Prostate gland (tissue), 2 donors: ENCODE data around the gene CDCA3.

ENCODE experiments used
- CTCF ChIP-seq, 4 experiments: fragments of 200-600 bp in 2 of 4; fragments of 450-650 bp in 2 of 4; sonication (generic) in 2 of 4; IDR thresholded peaks; 1 replicate in 3 of 4; 2 replicates in 1 of 4; pipeline ENCODE4 v1.5.1; 2016 to 2019; ENCODE audit warnings: antibody characterized with exemption in 4 of 4, mild to moderate bottlenecking in 2 of 4, moderate library complexity in 2 of 4
- POLR2A ChIP-seq: fragments of 450-650 bp; IDR thresholded peaks from one replicate; pipeline ENCODE4 v1.6.1; 2016; ENCODE audit warnings: antibody characterized with exemption, mild to moderate bottlenecking
- POLR2AphosphoS5 ChIP-seq: sonication (generic); formaldehyde crosslinking; IDR thresholded peaks from one replicate; pipeline ENCODE4 v1.6.1; 2017; ENCODE audit warnings: antibody characterized with exemption

GRCh38 chr12:6853626-6854025, 2.5 kb upstream of the CDCA3 start:
- TF ChIP-seq CTCF (IDR thresholded peaks at IDR 0.05) (no peak), POLR2A (no peak), POLR2AphosphoS5 (no peak)
